CD4-positive, CD25-positive, alpha-beta regulatory T cell (primary cell): ENCODE results near the gene PTGES2. TPM values are rescaled to one million over a fixed set of nuclear protein-coding genes. Genes with fewer than 3 reads are reported as not detected.
A peak's percentile ranks its signal among the peaks of the same experiment; 100 is the strongest.

Experiments
- ATAC-seq, 2 donors: fragments of 150-1000 bp; cut with Tn5 transposase; one replicate each; pipeline ENCODE4 v1.10.0; 2021; ENCODE audit warnings: low read depth in 2 of 2, moderate number of reproducible peaks in 2 of 2, moderate library complexity in 1 of 2
- DNase-seq, 3 donors: peaks; one replicate each; pipeline versions ENCODE4 v3.0.0 to v3.0.0-alpha.2; 2012 to 2022; ENCODE audit warnings: mixed read lengths in 1 of 3
- H3K27ac ChIP-seq: one replicate; pipeline ENCODE4 v1.7.0; 2013; ENCODE audit warnings: mild to moderate bottlenecking, low read length; ENCODE audit not compliant: insufficient read depth, poor library complexity, severe bottlenecking
- H3K27me3 ChIP-seq: one replicate; pipeline ENCODE4 v1.7.0; 2013; ENCODE audit warnings: low read length; ENCODE audit not compliant: control insufficient read depth, insufficient read depth
- H3K36me3 ChIP-seq: one replicate; pipeline ENCODE4 v1.7.0; 2013; ENCODE audit warnings: mild to moderate bottlenecking, low read length, moderate library complexity; ENCODE audit not compliant: control insufficient read depth, insufficient read depth
- H3K4me1 ChIP-seq: 2 replicates; pipeline ENCODE4 v1.7.0; 2013; ENCODE audit warnings: mild to moderate bottlenecking, low read length; ENCODE audit not compliant: insufficient read depth, control insufficient read depth, poor library complexity, severe bottlenecking
- H3K4me3 ChIP-seq: one replicate; pipeline ENCODE4 v1.7.0; 2013; ENCODE audit warnings: low read depth, mild to moderate bottlenecking, low read length, moderate library complexity
- H3K9me3 ChIP-seq, 2 experiments: 1 replicate in 1 of 2; 2 replicates in 1 of 2; pipeline ENCODE4 v1.7.0; 2013; ENCODE audit warnings: low read length in 2 of 2, mild to moderate bottlenecking in 1 of 2, moderate library complexity in 1 of 2; ENCODE audit not compliant: control insufficient read depth in 2 of 2
- H3K27ac Mint-ChIP-seq, 3 donors: one replicate each; pipeline ENCODE4 v1.8.0; 2020 to 2022; ENCODE audit warnings: mild to moderate bottlenecking in 3 of 3, mixed read lengths in 3 of 3, moderate library complexity in 2 of 3
- H3K27me3 Mint-ChIP-seq: one replicate; pipeline ENCODE4 v1.8.0; 2022; ENCODE audit warnings: mild to moderate bottlenecking, mixed read lengths
- H3K36me3 Mint-ChIP-seq: one replicate; pipeline ENCODE4 v1.8.0; 2020; ENCODE audit warnings: mixed read lengths
- H3K4me1 Mint-ChIP-seq, 4 donors: one replicate each; pipeline ENCODE4 v1.8.0; 2020 to 2022; ENCODE audit warnings: mixed read lengths in 4 of 4, mild to moderate bottlenecking in 1 of 4
- H3K4me3 Mint-ChIP-seq, 4 donors: one replicate each; pipeline ENCODE4 v1.8.0; 2020 to 2022; ENCODE audit warnings: mild to moderate bottlenecking in 4 of 4, mixed read lengths in 4 of 4, moderate library complexity in 3 of 4
- H3K9me3 Mint-ChIP-seq, 7 donors: one replicate each; pipeline ENCODE4 v1.8.0; 2020 to 2022; ENCODE audit warnings: mixed read lengths in 7 of 7, mild to moderate bottlenecking in 3 of 7, moderate library complexity in 2 of 7
- polyA plus RNA-seq, 4 donors: library from polyadenylated mRNA; unstranded; fragments of 300-500 nt; fragmentation: Illumina TruSeq; gene quantifications; one replicate each; pipeline ENCODE4 v1.2.3, GENCODE V29; 2021
- total RNA-seq: library from RNA; stranded (reverse); gene quantifications from one replicate; pipeline ENCODE4 v1.2.3, GENCODE V29; 2022

PTGES2 gene
- total RNA-seq (48.6 TPM), polyA plus RNA-seq (10 to 100 TPM; 33.8 to 39.1 (median 37.6) TPM)

- peak within 1 kb of the TSS; percentile 99 to 100 (median 100) for H3K27ac Mint-ChIP-seq
- DNase-seq, result peak; percentile 76 to 89 (median 86)
- peaks cover 5% of the 10 kb centered on the region for H3K36me3 Mint-ChIP-seq
- H3K27me3 ChIP-seq, result no peaks in the 10 kb centered on the region
- H3K4me1 Mint-ChIP-seq, result peaks cover 0 to 42% (median 25%) of the 10 kb centered on the region in 4 donors
- peaks cover 11% of the 10 kb centered on the region for H3K27me3 Mint-ChIP-seq
- peak; percentile 60 to 69 for ATAC-seq
- peak within 1 kb of the TSS; percentile 98 to 100 (median 99) for H3K4me3 Mint-ChIP-seq
- H3K4me3 ChIP-seq, result peak within 1 kb of the TSS; percentile 87
- H3K9me3 Mint-ChIP-seq, result peaks cover 0 to 1% (median 0%) of the 10 kb centered on the region in 7 donors
- H3K36me3 ChIP-seq, result peaks cover 13% of the 10 kb centered on the region
- H3K27ac ChIP-seq, result peak within 1 kb of the TSS; percentile 93
- H3K9me3 ChIP-seq, result no peaks in the 10 kb centered on the region
- peaks cover 38% of the 10 kb centered on the region for H3K4me1 ChIP-seq
Measured at GRCh38 chr9:128127568-128127989, at the start of gene PTGES2. TSS of gene PTGES2 (minus strand) at chr9:128127729. CDS start at chr9:128127717, 12 bp downstream.

- H3K4me1 Mint-ChIP-seq, result no peaks in the 10 kb centered on the region
- H3K27me3 Mint-ChIP-seq, result no peaks in the 10 kb centered on the region
- H3K9me3 Mint-ChIP-seq, result peaks cover 0 to 2% (median 0%) of the 10 kb centered on the region in 7 donors
- no peaks in the 10 kb centered on the region for H3K27me3 ChIP-seq
- H3K27ac Mint-ChIP-seq, result no peak overlapping the region
- no peak overlapping the region for H3K27ac ChIP-seq
- H3K36me3 Mint-ChIP-seq, result peaks cover 30% of the 10 kb centered on the region
- no peaks in the 10 kb centered on the region for H3K4me1 ChIP-seq
- no peak overlapping the region for H3K4me3 ChIP-seq
- DNase-seq (no peak), ATAC-seq (no peak)
- H3K36me3 ChIP-seq, result peaks cover 56% of the 10 kb centered on the region
- no peak overlapping the region for H3K4me3 Mint-ChIP-seq
- H3K9me3 ChIP-seq, result no peaks in the 10 kb centered on the region
Measured at GRCh38 chr9:128175726-128176125, 48.2 kb upstream of the PTGES2 start.

- ATAC-seq, result no peak
- H3K27me3 ChIP-seq, result no peaks in the 10 kb centered on the region
- Mint-ChIP-seq H3K27ac (no peak overlapping the region), H3K36me3 (peaks cover 35% of the 10 kb centered on the region), H3K4me1 (no peaks in the 10 kb centered on the region), H3K9me3 (peaks cover 0 to 2% (median 0%) of the 10 kb centered on the region in 7 donors), H3K27me3 (no peaks in the 10 kb centered on the region), H3K4me3 (no peak overlapping the region)
- DNase-seq, result no peak
- H3K27ac ChIP-seq, result no peak overlapping the region
- H3K4me3 ChIP-seq, result no peak overlapping the region
- no peaks in the 10 kb centered on the region for H3K9me3 ChIP-seq
- no peaks in the 10 kb centered on the region for H3K4me1 ChIP-seq
- H3K36me3 ChIP-seq, result peaks cover 55% of the 10 kb centered on the region
Measured at GRCh38 chr9:128175102-128175563, 47.6 kb upstream of the PTGES2 start.

GRCh38 chr9:128174062-128174461 is 46.5 kb upstream of the PTGES2 start:
- ATAC-seq (no peak), DNase-seq (no peak)
- Histone ChIP-seq H3K4me1 (no peaks in the 10 kb centered on the region), H3K27me3 (no peaks in the 10 kb centered on the region), H3K4me3 (no peak overlapping the region), H3K27ac (no peak overlapping the region), H3K36me3 (peaks cover 55% of the 10 kb centered on the region), H3K9me3 (no peaks in the 10 kb centered on the region)
- Mint-ChIP-seq H3K4me1 (no peaks in the 10 kb centered on the region), H3K4me3 (no peak overlapping the region), H3K27me3 (no peaks in the 10 kb centered on the region), H3K27ac (no peak overlapping the region), H3K36me3 (peaks cover 32% of the 10 kb centered on the region), H3K9me3 (no peaks in the 10 kb centered on the region)

- DNase-seq, result no peak
- Histone ChIP-seq H3K27me3 (no peaks in the 10 kb centered on the region), H3K9me3 (no peaks in the 10 kb centered on the region), H3K36me3 (peaks cover 45% of the 10 kb centered on the region), H3K27ac (no peak overlapping the region), H3K4me1 (no peaks in the 10 kb centered on the region), H3K4me3 (no peak overlapping the region)
- no peak for ATAC-seq
- Mint-ChIP-seq H3K27ac (no peak overlapping the region), H3K36me3 (peaks cover 32% of the 10 kb centered on the region), H3K27me3 (no peaks in the 10 kb centered on the region), H3K9me3 (no peaks in the 10 kb centered on the region), H3K4me3 (no peak overlapping the region), H3K4me1 (peaks cover 0 to 5% (median 0%) of the 10 kb centered on the region in 4 donors)
Measured at GRCh38 chr9:128169925-128170324, 42.4 kb upstream of the PTGES2 start.

GRCh38 chr9:128169492-128169891 is 42.0 kb upstream of the PTGES2 start:
- no peaks in the 10 kb centered on the region for H3K9me3 ChIP-seq
- H3K36me3 ChIP-seq, result peaks cover 45% of the 10 kb centered on the region
- H3K4me3 ChIP-seq, result no peak overlapping the region
- ATAC-seq, result no peak
- Mint-ChIP-seq H3K36me3 (peaks cover 33% of the 10 kb centered on the region), H3K27me3 (no peaks in the 10 kb centered on the region), H3K9me3 (no peaks in the 10 kb centered on the region), H3K4me3 (no peak overlapping the region), H3K4me1 (peaks cover 0 to 5% (median 0%) of the 10 kb centered on the region in 4 donors), H3K27ac (peak overlapping the region in 1 of 3 donors; percentile 86)
- no peaks in the 10 kb centered on the region for H3K4me1 ChIP-seq
- H3K27ac ChIP-seq, result no peak overlapping the region
- H3K27me3 ChIP-seq, result no peaks in the 10 kb centered on the region
- no peak for DNase-seq

- Mint-ChIP-seq H3K4me3 (no peak overlapping the region), H3K27ac (no peak overlapping the region), H3K36me3 (peaks cover 31% of the 10 kb centered on the region), H3K9me3 (no peaks in the 10 kb centered on the region), H3K4me1 (peaks cover 0 to 5% (median 0%) of the 10 kb centered on the region in 4 donors), H3K27me3 (no peaks in the 10 kb centered on the region)
- no peaks in the 10 kb centered on the region for H3K4me1 ChIP-seq
- DNase-seq, result no peak
- peaks cover 46% of the 10 kb centered on the region for H3K36me3 ChIP-seq
- H3K9me3 ChIP-seq, result no peaks in the 10 kb centered on the region
- no peak overlapping the region for H3K27ac ChIP-seq
- ATAC-seq, result no peak
- no peak overlapping the region for H3K4me3 ChIP-seq
- no peaks in the 10 kb centered on the region for H3K27me3 ChIP-seq
Measured at GRCh38 chr9:128168731-128169308, 41.3 kb upstream of the PTGES2 start.

GRCh38 chr9:128167209-128167608 is 39.7 kb upstream of the PTGES2 start:
- Histone ChIP-seq H3K27me3 (no peaks in the 10 kb centered on the region), H3K4me3 (no peak overlapping the region), H3K9me3 (no peaks in the 10 kb centered on the region), H3K27ac (no peak overlapping the region), H3K4me1 (no peaks in the 10 kb centered on the region), H3K36me3 (peaks cover 50% of the 10 kb centered on the region)
- Mint-ChIP-seq H3K27ac (no peak overlapping the region), H3K36me3 (peaks cover 37% of the 10 kb centered on the region), H3K4me1 (peaks cover 0 to 12% (median 4%) of the 10 kb centered on the region in 4 donors), H3K27me3 (no peaks in the 10 kb centered on the region), H3K4me3 (no peak overlapping the region), H3K9me3 (peaks cover 0 to 3% (median 0%) of the 10 kb centered on the region in 7 donors)
- DNase-seq (no peak), ATAC-seq (no peak)
